GM12872 (cell line): ENCODE measurements around the gene SLC47A1.

Experiments used
- CTCF ChIP-seq: IDR thresholded peaks from 3 replicates; pipeline ENCODE4 v1.5.1; 2011; ENCODE audit warnings: low read depth, mild to moderate bottlenecking, low read length, moderate library complexity; ENCODE audit not compliant: insufficient read depth

The SLC47A1 gene

GRCh38 chr17:19537111-19537510 lies 3.5 kb downstream of the SLC47A1 start:
- no peak for TF ChIP-seq CTCF

- TF ChIP-seq CTCF = no peak
Measured at GRCh38 chr17:19538095-19539039, 4.7 kb downstream of the SLC47A1 start.

DNA sequence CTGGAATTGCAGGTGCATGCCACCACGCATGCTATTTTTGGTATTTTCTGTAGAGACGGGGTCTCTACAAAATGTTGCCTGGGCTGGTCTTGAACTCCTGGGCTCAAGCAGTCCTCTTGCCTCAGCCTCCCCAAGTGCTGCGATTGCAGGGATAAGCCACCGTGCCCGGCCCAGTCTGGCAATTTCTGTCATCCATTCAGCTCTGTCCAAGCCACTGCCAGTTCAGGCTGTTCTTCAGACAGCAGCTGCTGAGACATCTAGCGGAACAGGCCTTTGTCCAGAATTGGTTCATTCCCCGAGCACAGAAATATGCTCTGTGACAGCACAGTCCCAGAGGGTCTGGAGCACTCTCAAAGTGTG lies 5.4 kb downstream of the SLC47A1 start:
- TF ChIP-seq CTCF = no peak

DNA sequence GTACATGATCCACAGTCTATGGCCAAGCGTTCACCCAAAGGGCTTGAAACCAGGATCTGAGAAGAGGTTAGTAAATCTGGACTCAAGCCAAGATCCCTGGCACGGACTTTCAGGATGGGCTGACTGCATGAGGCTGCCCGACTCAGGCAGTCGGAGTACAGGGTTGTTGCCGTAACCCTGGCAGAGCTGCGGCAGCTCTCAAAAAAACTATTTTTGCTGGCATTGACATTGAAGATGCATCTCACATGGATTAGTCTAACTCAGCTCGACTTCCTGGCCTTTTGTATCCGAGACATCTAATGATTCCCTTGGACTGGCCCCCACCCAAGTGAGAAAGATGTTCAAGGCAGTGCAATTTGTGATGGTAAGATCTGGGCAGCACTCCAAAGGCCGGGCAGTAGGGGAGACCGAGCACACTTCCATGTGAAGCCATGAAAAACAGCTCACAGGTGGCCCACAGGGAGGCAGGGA lies 6.2 kb downstream of the SLC47A1 start:
- TF ChIP-seq CTCF = no peak

DNA sequence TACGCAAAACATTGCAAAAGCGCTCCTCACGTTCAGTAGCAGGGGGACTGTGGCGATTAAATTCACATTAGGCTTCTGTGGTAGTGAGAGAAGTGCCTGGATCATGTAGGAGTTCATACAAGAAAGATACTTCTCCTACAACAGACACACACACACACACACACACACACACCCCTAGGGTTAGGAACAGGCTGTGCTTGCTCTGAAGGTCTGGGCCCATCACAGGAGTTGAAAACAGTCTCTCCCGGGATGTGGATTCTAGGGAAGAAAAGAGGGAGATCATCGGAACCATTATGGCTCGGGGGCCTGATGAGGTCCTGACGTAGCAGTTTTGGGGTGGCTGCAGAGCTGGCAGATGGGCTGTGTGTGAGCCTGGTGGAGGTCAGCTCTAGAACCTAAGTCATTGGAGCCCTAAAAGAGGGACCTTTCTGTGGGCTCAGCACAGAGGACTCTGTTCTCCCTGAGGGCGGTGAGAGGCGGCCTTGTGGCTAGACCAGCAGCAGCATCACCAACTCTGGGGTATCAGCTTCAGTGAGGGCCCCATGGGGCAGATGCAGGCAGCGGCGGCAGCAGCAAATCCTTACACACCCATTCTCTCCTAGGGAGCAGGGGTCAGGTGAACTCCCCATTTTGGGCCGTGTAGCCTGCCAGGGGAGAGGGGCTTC lies 7.2 kb downstream of the SLC47A1 start:
- no peak for TF ChIP-seq CTCF

- no peak for TF ChIP-seq CTCF
Measured at GRCh38 chr17:19541445-19541844, 7.8 kb downstream of the SLC47A1 start.

DNA sequence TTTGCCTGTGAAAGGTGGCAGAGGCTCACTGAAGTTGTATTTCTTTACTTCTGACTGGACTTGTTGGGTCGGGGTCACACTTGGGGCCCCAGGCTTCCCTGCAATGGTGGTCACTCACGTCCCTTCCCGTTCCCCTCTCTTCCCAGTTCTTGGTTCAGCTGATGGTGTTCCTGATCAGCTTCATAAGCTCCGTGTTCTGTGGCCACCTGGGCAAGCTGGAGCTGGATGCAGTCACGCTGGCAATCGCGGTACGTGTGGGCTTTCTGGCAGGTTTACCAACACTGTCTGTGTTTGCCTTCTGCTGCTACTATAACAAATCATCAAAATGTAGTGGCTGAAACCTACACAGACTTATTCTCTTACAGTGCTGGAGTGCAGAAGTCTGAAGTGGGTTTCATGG lies 8.6 kb downstream of the SLC47A1 start:
- TF ChIP-seq CTCF = no peak
